ENCODE data around the gene SULT2B1.
"Not testable (repeated sequence)": the region's sequence is repeated elsewhere in the genome, so short reads cannot be mapped to it uniquely, and the experiment has no call there.

The SULT2B1 gene

GRCh38 chr19:48512504-48513288 is 39.3 kb upstream of the SULT2B1 start:
- H3K27me3 ChIP-seq (ENCODE audit: control insufficient read depth, insufficient read depth, low read length) = peaks cover 19% of the 10 kb centered on the region
- H3K9ac ChIP-seq (ENCODE audit: low read length) = no peak overlapping the region
- no peaks in the 10 kb centered on the region for H3K36me3 ChIP-seq (ENCODE audit: control insufficient read depth, low read depth, low read length)
- H3K4me3 ChIP-seq (ENCODE audit: low read length) = peak overlapping the region; percentile 78
- H3K4me1 ChIP-seq (ENCODE audit: control insufficient read depth, low read depth, low read length) = no peaks in the 10 kb centered on the region
- H3K9me3 ChIP-seq (ENCODE audit: control insufficient read depth, low read depth, low read length) = no peaks in the 10 kb centered on the region
- no peak overlapping the region for H3K27ac ChIP-seq (ENCODE audit: low read length)

- Histone ChIP-seq H3K9ac (ENCODE audit: low read length) (peak overlapping the region; percentile 22), H3K9me3 (ENCODE audit: control insufficient read depth, low read depth, low read length) (no peaks in the 10 kb centered on the region), H3K27me3 (ENCODE audit: control insufficient read depth, insufficient read depth, low read length) (peaks cover 19% of the 10 kb centered on the region), H3K27ac (ENCODE audit: low read length) (no peak overlapping the region), H3K4me3 (ENCODE audit: low read length) (peak overlapping the region; percentile 78), H3K4me1 (ENCODE audit: control insufficient read depth, low read depth, low read length) (no peaks in the 10 kb centered on the region), H3K36me3 (ENCODE audit: control insufficient read depth, low read depth, low read length) (no peaks in the 10 kb centered on the region)
Measured at GRCh38 chr19:48513289-48514122, 38.5 kb upstream of the SULT2B1 start.

GRCh38 chr19:48514123-48514458 is 37.9 kb upstream of the SULT2B1 start:
- no peak overlapping the region for H3K27ac ChIP-seq (ENCODE audit: low read length)
- no peaks in the 10 kb centered on the region for H3K4me1 ChIP-seq (ENCODE audit: control insufficient read depth, low read depth, low read length)
- H3K9ac ChIP-seq (ENCODE audit: low read length) = no peak overlapping the region
- H3K27me3 ChIP-seq (ENCODE audit: control insufficient read depth, insufficient read depth, low read length) = peaks cover 19% of the 10 kb centered on the region
- H3K4me3 ChIP-seq (ENCODE audit: low read length) = peak overlapping the region; percentile 78
- no peaks in the 10 kb centered on the region for H3K36me3 ChIP-seq (ENCODE audit: control insufficient read depth, low read depth, low read length)
- H3K9me3 ChIP-seq (ENCODE audit: control insufficient read depth, low read depth, low read length) = no peaks in the 10 kb centered on the region

GRCh38 chr19:48516536-48516935 is 35.4 kb upstream of the SULT2B1 start:
- H3K9ac ChIP-seq (ENCODE audit: low read length) = no peak overlapping the region
- H3K36me3 ChIP-seq (ENCODE audit: control insufficient read depth, low read depth, low read length) = no peaks in the 10 kb centered on the region
- H3K4me1 ChIP-seq (ENCODE audit: control insufficient read depth, low read depth, low read length) = no peaks in the 10 kb centered on the region
- no peaks in the 10 kb centered on the region for H3K9me3 ChIP-seq (ENCODE audit: control insufficient read depth, low read depth, low read length)
- H3K4me3 ChIP-seq (ENCODE audit: low read length) = no peak overlapping the region
- no peak overlapping the region for H3K27ac ChIP-seq (ENCODE audit: low read length)
- peaks cover 15% of the 10 kb centered on the region for H3K27me3 ChIP-seq (ENCODE audit: control insufficient read depth, insufficient read depth, low read length)

- no peaks in the 10 kb centered on the region for H3K36me3 ChIP-seq (ENCODE audit: control insufficient read depth, low read depth, low read length)
- H3K4me1 ChIP-seq (ENCODE audit: control insufficient read depth, low read depth, low read length) = no peaks in the 10 kb centered on the region
- no peaks in the 10 kb centered on the region for H3K9me3 ChIP-seq (ENCODE audit: control insufficient read depth, low read depth, low read length)
- H3K4me3 ChIP-seq (ENCODE audit: low read length) = no peak overlapping the region
- H3K27ac ChIP-seq (ENCODE audit: low read length) = no peak overlapping the region
- no peak overlapping the region for H3K9ac ChIP-seq (ENCODE audit: low read length)
- peaks cover 1% of the 10 kb centered on the region for H3K27me3 ChIP-seq (ENCODE audit: control insufficient read depth, insufficient read depth, low read length)
Measured at GRCh38 chr19:48518207-48518606, 33.8 kb upstream of the SULT2B1 start.

- H3K27me3 ChIP-seq (ENCODE audit: control insufficient read depth, insufficient read depth, low read length); H3K27ac ChIP-seq (ENCODE audit: low read length); H3K4me3 ChIP-seq (ENCODE audit: low read length); H3K9me3 ChIP-seq (ENCODE audit: control insufficient read depth, low read depth, low read length); H3K36me3 ChIP-seq (ENCODE audit: control insufficient read depth, low read depth, low read length); H3K9ac ChIP-seq (ENCODE audit: low read length); H3K4me1 ChIP-seq (ENCODE audit: control insufficient read depth, low read depth, low read length): not testable (repeated sequence)
Measured at GRCh38 chr19:48519426-48519825, 32.5 kb upstream of the SULT2B1 start.

GRCh38 chr19:48520134-48520533 is 31.8 kb upstream of the SULT2B1 start:
- Histone ChIP-seq H3K36me3 (ENCODE audit: control insufficient read depth, low read depth, low read length) (no peaks in the 10 kb centered on the region), H3K4me3 (ENCODE audit: low read length) (no peak overlapping the region), H3K27me3 (ENCODE audit: control insufficient read depth, insufficient read depth, low read length) (no peaks in the 10 kb centered on the region), H3K9ac (ENCODE audit: low read length) (no peak overlapping the region), H3K9me3 (ENCODE audit: control insufficient read depth, low read depth, low read length) (no peaks in the 10 kb centered on the region), H3K27ac (ENCODE audit: low read length) (no peak overlapping the region), H3K4me1 (ENCODE audit: control insufficient read depth, low read depth, low read length) (no peaks in the 10 kb centered on the region)

- Histone ChIP-seq H3K27me3 (ENCODE audit: control insufficient read depth, insufficient read depth, low read length) (no peaks in the 10 kb centered on the region), H3K9ac (ENCODE audit: low read length) (no peak overlapping the region), H3K4me1 (ENCODE audit: control insufficient read depth, low read depth, low read length) (no peaks in the 10 kb centered on the region)
Measured at GRCh38 chr19:48524221-48524620, 27.8 kb upstream of the SULT2B1 start.

GRCh38 chr19:48524732-48525131 is 27.2 kb upstream of the SULT2B1 start:
- Histone ChIP-seq H3K9me3 (ENCODE audit: control insufficient read depth, low read depth, low read length) (peaks cover 3% of the 10 kb centered on the region), H3K27ac (ENCODE audit: low read length) (no peak overlapping the region), H3K4me3 (ENCODE audit: low read length) (no peak overlapping the region), H3K9ac (ENCODE audit: low read length) (no peak overlapping the region), H3K27me3 (ENCODE audit: control insufficient read depth, insufficient read depth, low read length) (no peaks in the 10 kb centered on the region), H3K4me1 (ENCODE audit: control insufficient read depth, low read depth, low read length) (no peaks in the 10 kb centered on the region), H3K36me3 (ENCODE audit: control insufficient read depth, low read depth, low read length) (no peaks in the 10 kb centered on the region)

More at GRCh38 chr19:48524221-48524620, 27.8 kb upstream of the SULT2B1 start:
- Histone ChIP-seq H3K9me3 (ENCODE audit: control insufficient read depth, low read depth, low read length) (peaks cover 3% of the 10 kb centered on the region), H3K36me3 (ENCODE audit: control insufficient read depth, low read depth, low read length) (no peaks in the 10 kb centered on the region), H3K27ac (ENCODE audit: low read length) (no peak overlapping the region), H3K4me3 (ENCODE audit: low read length) (no peak overlapping the region)

GRCh38 chr19:48529156-48529555 is 22.8 kb upstream of the SULT2B1 start:
- H3K27ac ChIP-seq (ENCODE audit: low read length) = no peak overlapping the region
- no peaks in the 10 kb centered on the region for H3K4me1 ChIP-seq (ENCODE audit: control insufficient read depth, low read depth, low read length)
- H3K9me3 ChIP-seq (ENCODE audit: control insufficient read depth, low read depth, low read length) = peaks cover 3% of the 10 kb centered on the region
- no peaks in the 10 kb centered on the region for H3K36me3 ChIP-seq (ENCODE audit: control insufficient read depth, low read depth, low read length)
- no peak overlapping the region for H3K9ac ChIP-seq (ENCODE audit: low read length)
- no peak overlapping the region for H3K4me3 ChIP-seq (ENCODE audit: low read length)
- no peaks in the 10 kb centered on the region for H3K27me3 ChIP-seq (ENCODE audit: control insufficient read depth, insufficient read depth, low read length)

- H3K4me3 ChIP-seq (ENCODE audit: low read length) = no peak overlapping the region
- peaks cover 3% of the 10 kb centered on the region for H3K9me3 ChIP-seq (ENCODE audit: control insufficient read depth, low read depth, low read length)
- no peaks in the 10 kb centered on the region for H3K36me3 ChIP-seq (ENCODE audit: control insufficient read depth, low read depth, low read length)
- no peak overlapping the region for H3K9ac ChIP-seq (ENCODE audit: low read length)
- no peaks in the 10 kb centered on the region for H3K27me3 ChIP-seq (ENCODE audit: control insufficient read depth, insufficient read depth, low read length)
- no peak overlapping the region for H3K27ac ChIP-seq (ENCODE audit: low read length)
- no peaks in the 10 kb centered on the region for H3K4me1 ChIP-seq (ENCODE audit: control insufficient read depth, low read depth, low read length)
Measured at GRCh38 chr19:48530066-48530720, 21.8 kb upstream of the SULT2B1 start.
